Gastrocnemius medialis (tissue), 4 donors: Measurements from ENCODE around the gene TTC16. TPM values are rescaled to one million over a fixed set of nuclear protein-coding genes. Genes with fewer than 3 reads are reported as not detected.

Source experiments
- ATAC-seq, 2 donors: fragments of 150-250 bp; one replicate each; pipeline ENCODE4 v1.9.1; 2016
- DNase-seq, 2 donors: peaks; one replicate each; pipeline ENCODE4 v3.0.0-alpha.2; 2019
- H3K27ac ChIP-seq, 4 donors: fragments of 200-600 bp; sonication (generic); 1 replicate in 1 of 4; 2 replicates in 3 of 4; pipeline ENCODE4 v1.5.1; 2016 to 2018; ENCODE audit warnings: mild to moderate bottlenecking in 2 of 4, moderate library complexity in 1 of 4
- H3K27me3 ChIP-seq, 3 donors: fragments of 200-600 bp; sonication (generic) in 2 of 3; 1 replicate in 1 of 3; 2 replicates in 2 of 3; pipeline versions ENCODE4 v1.5.1 to v1.6.0; 2016 to 2019; ENCODE audit warnings: mild to moderate bottlenecking in 1 of 3, moderate library complexity in 1 of 3
- H3K36me3 ChIP-seq, 2 donors: fragments of 200-600 bp; sonication (generic) in 1 of 2; one replicate each; pipeline ENCODE4 v1.5.1; 2017 to 2018
- H3K4me1 ChIP-seq, 2 donors: fragments of 200-600 bp; sonication (generic) in 1 of 2; one replicate each; pipeline ENCODE4 v1.5.1; 2016 to 2017; ENCODE audit warnings: mild to moderate bottlenecking in 2 of 2
- H3K4me3 ChIP-seq, 4 donors: fragments of 200-600 bp; sonication (generic) in 3 of 4; 1 replicate in 1 of 4; 2 replicates in 3 of 4; pipeline ENCODE4 v1.5.1; 2016 to 2019; ENCODE audit warnings: mild to moderate bottlenecking in 2 of 4
- H3K9me3 ChIP-seq, 3 donors: fragments of 200-600 bp; sonication (generic) in 2 of 3; 1 replicate in 1 of 3; 2 replicates in 2 of 3; pipeline ENCODE4 v1.5.1; 2016 to 2019
- CTCF ChIP-seq, 5 experiments: fragments of 450-650 bp in 3 of 5; fragments of 200-600 bp in 2 of 5; sonication (generic) in 2 of 5; IDR thresholded peaks in 4 of 5; conservative IDR thresholded peaks in 1 of 5; 1 replicate in 4 of 5; 2 replicates in 1 of 5; pipeline ENCODE4 v1.5.1; 2016 to 2019; ENCODE audit warnings: antibody characterized with exemption in 5 of 5, mild to moderate bottlenecking in 3 of 5, moderate library complexity in 3 of 5
- POLR2A ChIP-seq, 2 donors: fragments of 450-650 bp; IDR thresholded peaks; one replicate each; pipeline ENCODE4 v1.6.1; 2017; ENCODE audit warnings: antibody characterized with exemption in 2 of 2, mild to moderate bottlenecking in 2 of 2, moderate library complexity in 2 of 2
- in situ Hi-C, 4 donors: fragments of 200-750 bp; cut with MboI; loops; one replicate each; pipeline versions ENCODE4 v1.15.0 to v1.8.0; 2017; ENCODE audit warnings: low sequenced_read_pairs in 4 of 4
- intact Hi-C: fragments of 100-400 bp; cut with DNase I; formaldehyde crosslinking; loops from one replicate; pipeline ENCODE4 v1.15.1; 2023; ENCODE audit warnings: low total_unique reads
- total RNA-seq, 4 donors: library from RNA; depleted of rRNA; stranded (reverse); fragments of >200 nt; gene quantifications; one replicate each; pipeline versions ENCODE4 v1.1.0 to v1.2.3, GENCODE V29; 2016

The TTC16 gene
- total RNA-seq, 4 donors from 2014 or later = not detected

DNA sequence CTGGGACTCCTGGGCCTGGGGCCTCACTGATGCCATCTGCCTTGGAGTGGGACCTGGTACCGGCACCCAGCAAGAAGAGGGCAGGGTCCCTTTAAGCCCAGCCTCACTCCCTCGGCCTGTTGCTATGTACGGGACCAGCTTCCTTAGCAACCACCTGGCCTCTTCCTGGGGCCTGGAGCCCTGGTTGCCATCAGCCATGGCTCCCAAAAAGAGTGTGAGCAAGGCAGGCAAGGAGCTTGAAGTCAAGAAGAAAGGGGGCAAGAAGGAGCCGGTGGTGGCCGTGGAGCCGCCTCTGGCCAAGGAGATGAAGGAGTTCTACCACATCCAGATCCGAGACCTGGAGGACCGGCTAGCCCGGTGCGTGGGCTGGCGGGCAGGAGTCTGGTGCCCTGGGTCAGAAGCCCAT, 9.0 kb upstream of the TTC16 start, which contains the start of gene CFAP157:
CFAP157 (plus strand) TSS at position 153 of the 406 bp plus-strand sequence; CDS start at position 197, 44 bp downstream.
- no peak for DNase-seq
- Histone ChIP-seq H3K27ac (no peak within 1 kb of the TSS), H3K27me3 (no peaks in the 10 kb centered on the region), H3K36me3 (no peaks in the 10 kb centered on the region), H3K9me3 (no peaks in the 10 kb centered on the region), H3K4me1 (no peaks in the 10 kb centered on the region), H3K4me3 (no peak within 1 kb of the TSS)
- intact Hi-C loops (no loop called here), in situ Hi-C loops (no loop called here)
- ATAC-seq = no peak
- no peak for TF ChIP-seq POLR2A (IDR thresholded peaks at IDR 0.05)
- no peak for TF ChIP-seq CTCF (IDR thresholded peaks at IDR 0.05 in 4 of 5, conservative IDR thresholded peaks at IDR 0.05 in 1 of 5)

DNA sequence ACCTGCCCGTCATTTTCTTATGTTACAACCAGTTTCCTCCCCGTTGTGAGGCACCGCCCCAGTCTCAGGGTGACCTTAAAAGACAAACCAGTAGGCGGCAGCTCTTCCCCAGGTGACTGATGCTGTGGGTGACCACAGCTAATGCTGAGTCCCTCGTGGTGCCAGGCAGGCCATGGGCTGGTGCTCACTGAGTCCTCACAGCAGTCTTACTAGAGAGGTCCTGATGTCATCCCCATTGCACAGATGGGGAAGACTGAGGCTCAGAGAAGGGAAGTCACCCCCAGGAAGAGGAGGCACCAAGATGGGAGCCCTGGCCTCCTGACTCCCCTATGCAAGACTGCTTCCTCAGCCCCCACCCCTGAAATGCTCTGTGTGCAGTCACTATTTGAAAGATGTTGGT, 8.1 kb upstream of the TTC16 start:
- no peaks in the 10 kb centered on the region for H3K9me3 ChIP-seq
- no peak overlapping the region for H3K27ac ChIP-seq
- intact Hi-C loops = no loop called here
- TF ChIP-seq POLR2A (IDR thresholded peaks at IDR 0.05) (no peak), CTCF (IDR thresholded peaks at IDR 0.05 in 4 of 5, conservative IDR thresholded peaks at IDR 0.05 in 1 of 5) (no peak)
- DNase-seq (no peak), ATAC-seq (no peak)
- H3K4me3 ChIP-seq = no peak overlapping the region
- H3K27me3 ChIP-seq = no peaks in the 10 kb centered on the region
- H3K36me3 ChIP-seq = no peaks in the 10 kb centered on the region
- no peaks in the 10 kb centered on the region for H3K4me1 ChIP-seq
- in situ Hi-C loops = no loop called here

GRCh38 chr9:127708952-127709587, 6.8 kb upstream of the TTC16 start:
- intact Hi-C loops (no loop called here), in situ Hi-C loops (no loop called here)
- no peak for TF ChIP-seq CTCF (IDR thresholded peaks at IDR 0.05 in 4 of 5, conservative IDR thresholded peaks at IDR 0.05 in 1 of 5)
- no peak for TF ChIP-seq POLR2A (IDR thresholded peaks at IDR 0.05)
- no peaks in the 10 kb centered on the region for H3K36me3 ChIP-seq
- no peak overlapping the region for H3K4me3 ChIP-seq
- DNase-seq (no peak), ATAC-seq (no peak)
- no peaks in the 10 kb centered on the region for H3K27me3 ChIP-seq
- H3K27ac ChIP-seq = no peak overlapping the region
- H3K9me3 ChIP-seq = no peaks in the 10 kb centered on the region
- peaks cover 0 to 3% of the 10 kb centered on the region in 2 donors for H3K4me1 ChIP-seq

DNA sequence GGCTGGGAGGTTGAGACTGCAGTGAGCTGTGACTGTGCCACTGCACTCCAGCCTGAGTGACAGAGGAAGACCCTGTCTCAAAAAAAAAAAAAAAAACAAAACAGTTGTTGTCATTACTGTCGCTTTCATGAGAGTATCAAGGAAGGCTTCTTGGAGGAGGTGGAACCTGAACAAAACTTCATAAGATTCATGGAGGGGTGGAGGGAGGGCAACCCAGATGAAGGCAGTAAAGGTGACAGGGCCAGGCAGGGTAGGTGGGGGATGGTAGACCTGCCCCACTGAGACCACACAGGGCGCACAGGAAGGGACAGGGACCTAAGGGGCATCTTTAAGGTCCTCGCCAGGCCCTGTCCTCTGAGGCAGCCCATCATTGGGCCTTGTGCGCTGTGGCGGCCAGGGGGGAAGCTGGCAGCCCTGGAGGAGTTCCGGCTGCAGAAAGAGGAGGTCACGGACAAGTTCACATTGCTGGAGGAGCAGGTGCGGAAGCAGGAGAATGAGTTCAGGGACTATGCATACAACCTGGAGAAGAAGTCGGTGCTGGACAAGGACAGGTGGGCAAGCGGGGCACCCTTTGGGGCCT, 5.6 kb upstream of the TTC16 start:
- H3K9me3 ChIP-seq = no peaks in the 10 kb centered on the region
- H3K4me1 ChIP-seq = peaks cover 8 to 9% of the 10 kb centered on the region in 2 donors
- TF ChIP-seq POLR2A (IDR thresholded peaks at IDR 0.05) (no peak), CTCF (IDR thresholded peaks at IDR 0.05 in 4 of 5, conservative IDR thresholded peaks at IDR 0.05 in 1 of 5) (no peak)
- in situ Hi-C loops = no loop called here
- no peaks in the 10 kb centered on the region for H3K36me3 ChIP-seq
- intact Hi-C loops = loop anchor here (5.0 kb wide), 1 partner anchor 98 kb away; the partner anchor contains the start of gene STXBP1
- H3K27ac ChIP-seq = no peak overlapping the region
- H3K27me3 ChIP-seq = no peaks in the 10 kb centered on the region
- DNase-seq (no peak), ATAC-seq (no peak)
- no peak overlapping the region for H3K4me3 ChIP-seq
